Endothelial cell of hepatic sinusoid (primary cell): ENCODE measurements around the gene PKP4.

ENCODE experiments used
- in situ Hi-C: cut with HindIII; loops from 2 replicates; pipeline ENCODE4 v1.10.0; 2017; ENCODE audit warnings: low sequenced_read_pairs

Gene PKP4

GRCh38 chr2:158579928-158580327 is 123.2 kb downstream of the PKP4 start:
- in situ Hi-C loops, result no loop called here

GRCh38 chr2:158580760-158581159 is 124.0 kb downstream of the PKP4 start:
- in situ Hi-C loops, result no loop called here

GRCh38 chr2:158582670-158583069 is 125.9 kb downstream of the PKP4 start:
- in situ Hi-C loops, result no loop called here

GRCh38 chr2:158583923-158584322 is 127.2 kb downstream of the PKP4 start:
- in situ Hi-C loops, result no loop called here

- in situ Hi-C loops, result no loop called here
Measured at GRCh38 chr2:158586491-158586890, 129.7 kb downstream of the PKP4 start.

- in situ Hi-C loops, result no loop called here
Measured at GRCh38 chr2:158589303-158589702, 132.6 kb downstream of the PKP4 start.

GRCh38 chr2:158598862-158599517 is 142.2 kb downstream of the PKP4 start:
- in situ Hi-C loops, result no loop called here

GRCh38 chr2:158599609-158600008 is 142.9 kb downstream of the PKP4 start:
- in situ Hi-C loops, result no loop called here

- in situ Hi-C loops, result no loop called here
Measured at GRCh38 chr2:158600155-158600802, 143.5 kb downstream of the PKP4 start.

GRCh38 chr2:158602027-158602426 is 145.3 kb downstream of the PKP4 start:
- in situ Hi-C loops, result no loop called here

GRCh38 chr2:158603205-158603604 is 146.5 kb downstream of the PKP4 start:
- in situ Hi-C loops, result no loop called here

- in situ Hi-C loops, result no loop called here
Measured at GRCh38 chr2:158603986-158604385, 147.2 kb downstream of the PKP4 start.

GRCh38 chr2:158610059-158610458 is 153.3 kb downstream of the PKP4 start:
- in situ Hi-C loops, result no loop called here

GRCh38 chr2:158616480-158617000 is 159.8 kb downstream of the PKP4 start:
- in situ Hi-C loops, result loop anchor here (5.0 kb wide), 2 partner anchors 41 to 59 kb away; no protein-coding TSS in a partner anchor

GRCh38 chr2:158618891-158619490 is 162.2 kb downstream of the PKP4 start:
- in situ Hi-C loops, result loop anchor here (5.0 kb wide), 2 partner anchors 38 to 62 kb away; no protein-coding TSS in a partner anchor

GRCh38 chr2:158619496-158619895 is 162.7 kb downstream of the PKP4 start:
- in situ Hi-C loops, result loop anchor here (5.0 kb wide), 2 partner anchors 38 to 62 kb away; no protein-coding TSS in a partner anchor

- in situ Hi-C loops, result no loop called here
Measured at GRCh38 chr2:158620656-158621055, 163.9 kb downstream of the PKP4 start.

- in situ Hi-C loops, result no loop called here
Measured at GRCh38 chr2:158624071-158624667, 167.4 kb downstream of the PKP4 start.

GRCh38 chr2:158624961-158625360 is 168.2 kb downstream of the PKP4 start:
- in situ Hi-C loops, result no loop called here

- in situ Hi-C loops, result no loop called here
Measured at GRCh38 chr2:158629116-158629515, 172.4 kb downstream of the PKP4 start.

GRCh38 chr2:158633261-158633660 is 176.5 kb downstream of the PKP4 start:
- in situ Hi-C loops, result no loop called here
